SK-N-MC (cell line): ENCODE results near the gene DCT.

Experiments used
- EZH2 ChIP-seq: fragments of 200-600 bp; sonication (generic); IDR thresholded peaks from one replicate; pipeline ENCODE4 v1.6.1; 2017; ENCODE audit warnings: antibody characterized with exemption
- FOXP2 ChIP-seq: optimal IDR thresholded peaks from 2 replicates; pipeline ENCODE3; 2011; ENCODE audit warnings: mild to moderate bottlenecking, moderate library complexity; ENCODE audit not compliant: insufficient read depth; ENCODE audit errors: extremely low read length, control extremely low read depth
- POLR2AphosphoS5 ChIP-seq: IDR thresholded peaks from 2 replicates; pipeline ENCODE4 v1.6.1; 2012; ENCODE audit warnings: mild to moderate bottlenecking, low read depth, low read length, borderline replicate concordance

DNA sequence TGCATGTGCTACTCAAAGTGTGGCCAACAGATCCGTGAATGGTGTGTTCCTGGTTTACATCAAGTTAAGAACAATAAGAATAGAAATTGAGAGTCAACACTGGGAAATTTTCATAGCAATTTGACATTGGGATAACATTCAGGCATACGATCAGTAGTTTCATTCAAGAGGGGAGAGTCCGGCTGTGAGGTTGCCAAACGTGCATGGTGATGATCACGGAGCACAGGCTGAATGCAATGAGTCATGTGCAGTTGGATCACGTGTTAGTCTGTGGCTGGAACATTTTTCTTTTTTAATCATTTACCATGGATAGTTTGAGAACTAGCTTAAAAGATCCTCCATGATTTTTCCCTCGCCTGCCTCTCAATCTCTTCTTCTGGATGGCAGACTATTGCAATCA, 2.5 kb upstream of the DCT start:
- TF ChIP-seq EZH2 = no peak
- TF ChIP-seq POLR2AphosphoS5 = no peak
- TF ChIP-seq FOXP2 = no peak
